Measurements from ENCODE around the gene PCNX1.

The PCNX1 gene

DNA sequence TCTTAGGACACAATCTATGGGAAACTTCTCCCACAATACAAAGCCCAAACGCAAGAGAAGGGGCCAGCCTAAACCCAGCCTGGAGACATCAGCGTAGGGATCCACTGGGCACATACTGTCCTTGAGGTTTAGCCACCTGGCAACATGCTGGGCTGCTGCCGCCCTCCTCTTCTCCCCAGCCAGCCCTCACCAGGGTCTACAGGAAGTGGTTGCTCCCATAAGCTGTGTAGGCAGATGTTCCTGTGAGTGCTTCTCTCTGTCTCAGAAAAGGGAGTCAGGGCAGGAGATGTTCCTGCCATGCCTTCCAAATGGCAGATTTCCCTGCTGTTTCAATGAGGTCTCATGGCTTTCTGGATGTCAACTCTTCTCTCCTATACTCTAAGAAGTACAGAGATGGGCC lies 241.4 kb downstream of the PCNX1 start:
- H3F3A ChIP-seq (ENCODE audit: control insufficient read depth, insufficient read depth) = no peaks in the 10 kb centered on the region
- TF ChIP-seq EZH2phosphoT487 (IDR thresholded peaks at IDR 0.05; ENCODE audit: borderline replicate concordance, low read length) = no peak
- TF ChIP-seq, protein P1, sequence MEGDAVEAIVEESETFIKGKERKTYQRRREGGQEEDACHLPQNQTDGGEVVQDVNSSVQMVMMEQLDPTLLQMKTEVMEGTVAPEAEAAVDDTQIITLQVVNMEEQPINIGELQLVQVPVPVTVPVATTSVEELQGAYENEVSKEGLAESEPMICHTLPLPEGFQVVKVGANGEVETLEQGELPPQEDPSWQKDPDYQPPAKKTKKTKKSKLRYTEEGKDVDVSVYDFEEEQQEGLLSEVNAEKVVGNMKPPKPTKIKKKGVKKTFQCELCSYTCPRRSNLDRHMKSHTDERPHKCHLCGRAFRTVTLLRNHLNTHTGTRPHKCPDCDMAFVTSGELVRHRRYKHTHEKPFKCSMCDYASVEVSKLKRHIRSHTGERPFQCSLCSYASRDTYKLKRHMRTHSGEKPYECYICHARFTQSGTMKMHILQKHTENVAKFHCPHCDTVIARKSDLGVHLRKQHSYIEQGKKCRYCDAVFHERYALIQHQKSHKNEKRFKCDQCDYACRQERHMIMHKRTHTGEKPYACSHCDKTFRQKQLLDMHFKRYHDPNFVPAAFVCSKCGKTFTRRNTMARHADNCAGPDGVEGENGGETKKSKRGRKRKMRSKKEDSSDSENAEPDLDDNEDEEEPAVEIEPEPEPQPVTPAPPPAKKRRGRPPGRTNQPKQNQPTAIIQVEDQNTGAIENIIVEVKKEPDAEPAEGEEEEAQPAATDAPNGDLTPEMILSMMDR (IDR thresholded peaks at IDR 0.05; ENCODE audit: low read depth, low read length, poor library complexity, severe bottlenecking) = no peak
- no peak overlapping the region for H3K27ac ChIP-seq (ENCODE audit: low read depth, low read length)
- H3K4me1 ChIP-seq (ENCODE audit: control insufficient read depth, low read length) = no peaks in the 10 kb centered on the region
- H3K4me2 ChIP-seq (ENCODE audit: low read length) = no peak overlapping the region
- no peaks in the 10 kb centered on the region for H3K79me2 ChIP-seq (ENCODE audit: control insufficient read depth, low read length)
- no peaks in the 10 kb centered on the region for H3K9me2 ChIP-seq (replicated peaks; ENCODE audit: control insufficient read depth, low read length)
- H3K27me3 ChIP-seq (ENCODE audit: control insufficient read depth, low read length) = no peaks in the 10 kb centered on the region
- peaks cover 10% of the 10 kb centered on the region; the same call in 1 of the 2 replicates for H3K9me3 ChIP-seq (ENCODE audit: control insufficient read depth, insufficient read depth, low read length)
- no peaks in the 10 kb centered on the region for H3K36me3 ChIP-seq (ENCODE audit: control insufficient read depth, low read length)
- no peaks in the 10 kb centered on the region for H4K20me1 ChIP-seq (ENCODE audit: control insufficient read depth, insufficient read depth, low read depth, low read length)
- no peak overlapping the region for H3K4me3 ChIP-seq (ENCODE audit: low read length)

DNA sequence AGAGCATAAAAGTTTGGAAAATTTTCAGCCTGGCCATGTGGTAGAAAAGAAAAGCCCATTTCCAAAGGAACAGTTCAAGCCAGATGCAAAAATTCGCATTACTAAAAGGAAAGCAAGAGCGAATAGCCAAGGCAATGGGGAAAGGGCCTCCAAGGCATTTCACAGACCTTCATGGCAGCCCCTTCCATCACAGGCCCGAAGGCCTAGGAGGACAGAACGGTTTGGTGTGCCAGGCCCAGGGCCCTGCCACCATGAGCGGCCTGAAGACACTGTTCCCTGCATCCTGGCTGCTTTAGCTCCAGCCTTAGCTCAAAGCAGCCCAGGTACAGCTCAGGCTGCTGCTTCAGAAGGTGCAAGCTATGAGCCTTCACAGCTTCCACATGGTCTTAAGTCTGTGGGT lies 243.5 kb downstream of the PCNX1 start:
- H3K27me3 ChIP-seq (ENCODE audit: control insufficient read depth, low read length) = no peaks in the 10 kb centered on the region
- H3K36me3 ChIP-seq (ENCODE audit: control insufficient read depth, low read length) = no peaks in the 10 kb centered on the region
- no peaks in the 10 kb centered on the region; the same call in 1 of the 2 replicates for H3K9me2 ChIP-seq (replicated peaks; ENCODE audit: control insufficient read depth, low read length)
- no peak overlapping the region for H3K4me3 ChIP-seq (ENCODE audit: low read length)
- H3K27ac ChIP-seq (ENCODE audit: low read depth, low read length) = no peak overlapping the region
- no peaks in the 10 kb centered on the region for H3K79me2 ChIP-seq (ENCODE audit: control insufficient read depth, low read length)
- no peaks in the 10 kb centered on the region for H3K4me1 ChIP-seq (ENCODE audit: control insufficient read depth, low read length)
- H3F3A ChIP-seq (ENCODE audit: control insufficient read depth, insufficient read depth) = no peaks in the 10 kb centered on the region
- H4K20me1 ChIP-seq (ENCODE audit: control insufficient read depth, insufficient read depth, low read depth, low read length) = no peaks in the 10 kb centered on the region
- H3K9me3 ChIP-seq (ENCODE audit: control insufficient read depth, insufficient read depth, low read length) = peaks cover 10% of the 10 kb centered on the region; the same call in 1 of the 2 replicates
- no peak overlapping the region for H3K4me2 ChIP-seq (ENCODE audit: low read length)
- TF ChIP-seq, protein P1 (IDR thresholded peaks at IDR 0.05; ENCODE audit: low read depth, low read length, poor library complexity, severe bottlenecking) = no peak
- TF ChIP-seq EZH2phosphoT487 (IDR thresholded peaks at IDR 0.05; ENCODE audit: borderline replicate concordance, low read length) = no peak

DNA sequence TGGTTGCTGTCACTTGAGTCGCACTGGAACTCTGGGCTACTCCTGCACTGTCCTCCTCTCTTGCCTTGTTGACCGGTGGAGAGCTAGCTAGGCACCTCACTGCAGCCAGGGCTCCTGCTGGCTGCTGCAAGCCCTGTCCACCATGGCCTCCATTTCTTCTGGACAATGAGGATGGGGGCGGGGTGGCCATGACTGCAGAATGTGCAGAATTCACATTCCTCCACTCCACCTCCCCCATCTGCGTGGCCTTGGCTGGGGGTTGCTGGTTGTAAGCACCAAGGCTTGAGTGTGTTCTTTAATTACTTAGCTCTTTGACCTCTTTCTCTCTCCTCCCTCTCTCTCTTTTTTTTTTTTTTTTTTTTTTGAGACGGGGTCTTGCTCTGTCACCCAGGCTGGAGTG lies 248.5 kb downstream of the PCNX1 start:
- Histone ChIP-seq H3K4me2 (ENCODE audit: low read length) (no peak overlapping the region), H3K27me3 (ENCODE audit: control insufficient read depth, low read length) (no peaks in the 10 kb centered on the region), H3F3A (ENCODE audit: control insufficient read depth, insufficient read depth) (no peaks in the 10 kb centered on the region), H3K36me3 (ENCODE audit: control insufficient read depth, low read length) (no peaks in the 10 kb centered on the region), H3K9me2 (replicated peaks; ENCODE audit: control insufficient read depth, low read length) (no peaks in the 10 kb centered on the region; the same call in 1 of the 2 replicates), H4K20me1 (ENCODE audit: control insufficient read depth, insufficient read depth, low read depth, low read length) (no peaks in the 10 kb centered on the region), H3K9me3 (ENCODE audit: control insufficient read depth, insufficient read depth, low read length) (peaks cover 6% of the 10 kb centered on the region; the same call in 1 of the 2 replicates), H3K79me2 (ENCODE audit: control insufficient read depth, low read length) (no peaks in the 10 kb centered on the region), H3K27ac (ENCODE audit: low read depth, low read length) (no peak overlapping the region), H3K4me1 (ENCODE audit: control insufficient read depth, low read length) (no peaks in the 10 kb centered on the region), H3K4me3 (ENCODE audit: low read length) (no peak overlapping the region)
- no peak for TF ChIP-seq EZH2phosphoT487 (IDR thresholded peaks at IDR 0.05; ENCODE audit: borderline replicate concordance, low read length)
- TF ChIP-seq, protein P1 (IDR thresholded peaks at IDR 0.05; ENCODE audit: low read depth, low read length, poor library complexity, severe bottlenecking) = no peak

Data from DOHH2 (cell line).